ENCODE results near the gene SEMA6A.

SEMA6A gene

GRCh38 chr5:116411101-116411571, 163.5 kb downstream of the SEMA6A start:
- DNase-seq (ENCODE audit: low read depth in 1 of 2, low spot score in 1 of 2) = no peak

GRCh38 chr5:116410336-116410890, 164.2 kb downstream of the SEMA6A start:
- no peak for DNase-seq (ENCODE audit: low read depth in 1 of 2, low spot score in 1 of 2)

- DNase-seq (ENCODE audit: low read depth in 1 of 2, low spot score in 1 of 2) = no peak
Measured at GRCh38 chr5:116409591-116410296, 164.9 kb downstream of the SEMA6A start.

GRCh38 chr5:116406306-116407041, 168.1 kb downstream of the SEMA6A start:
- no peak for DNase-seq (ENCODE audit: low read depth in 1 of 2, low spot score in 1 of 2)

GRCh38 chr5:116404792-116405191, 169.8 kb downstream of the SEMA6A start:
- no peak for DNase-seq (ENCODE audit: low read depth in 1 of 2, low spot score in 1 of 2)

GRCh38 chr5:116404016-116404415, 170.6 kb downstream of the SEMA6A start:
- no peak for DNase-seq (ENCODE audit: low read depth in 1 of 2, low spot score in 1 of 2)

- DNase-seq (ENCODE audit: low read depth in 1 of 2, low spot score in 1 of 2) = no peak
Measured at GRCh38 chr5:116402235-116402634, 172.4 kb downstream of the SEMA6A start.

- no peak for DNase-seq (ENCODE audit: low read depth in 1 of 2, low spot score in 1 of 2)
Measured at GRCh38 chr5:116401576-116401975, 173.0 kb downstream of the SEMA6A start.

GRCh38 chr5:116396476-116397099, 178.0 kb downstream of the SEMA6A start:
- no peak for DNase-seq (ENCODE audit: low read depth in 1 of 2, low spot score in 1 of 2)

- no peak for DNase-seq (ENCODE audit: low read depth in 1 of 2, low spot score in 1 of 2)
Measured at GRCh38 chr5:116395631-116396203, 178.9 kb downstream of the SEMA6A start.

- DNase-seq (ENCODE audit: low read depth in 1 of 2, low spot score in 1 of 2) = no peak
Measured at GRCh38 chr5:116395226-116395625, 179.4 kb downstream of the SEMA6A start.

- DNase-seq (ENCODE audit: low read depth in 1 of 2, low spot score in 1 of 2) = no peak
Measured at GRCh38 chr5:116394186-116394867, 180.3 kb downstream of the SEMA6A start.
